Right cardiac atrium (tissue), 5 donors: ENCODE data around the gene WT1. TPM values are rescaled to one million over a fixed set of nuclear protein-coding genes. Genes with fewer than 3 reads are reported as not detected.

Source experiments
- ATAC-seq, 2 donors: fragments of 200-7000 bp; cut with Tn5 transposase; one replicate each; pipeline versions ENCODE4 v1.8.0 to v1.9.1; 2020; ENCODE audit warnings: moderate library complexity in 2 of 2, mild to moderate bottlenecking in 1 of 2
- DNase-seq, 3 donors: peaks; one replicate each; pipeline ENCODE4 v3.0.0-alpha.2; 2020
- H3K27ac ChIP-seq: one replicate; pipeline ENCODE4 v1.5.1; 2013; ENCODE audit warnings: mild to moderate bottlenecking, low read length, control low read depth, moderate library complexity
- H3K27me3 ChIP-seq: one replicate; pipeline ENCODE4 v1.6.1; 2013; ENCODE audit not compliant: control insufficient read depth, insufficient read depth
- H3K4me1 ChIP-seq: one replicate; pipeline ENCODE4 v1.6.1; 2013; ENCODE audit warnings: low read length; ENCODE audit not compliant: control insufficient read depth, insufficient read depth
- H3K4me3 ChIP-seq: one replicate; pipeline ENCODE4 v1.5.1; 2013; ENCODE audit warnings: low read length, control low read depth
- H3K9me3 ChIP-seq: one replicate; pipeline ENCODE4 v1.6.1; 2013; ENCODE audit warnings: low read length; ENCODE audit not compliant: control insufficient read depth
- WGBS: extraction: QIAGEN DNeasy Blood & Tissue Kit; methylation state at CpG from one replicate; pipeline ENCODE4 v1.1.7; 2013; 5-methylcytosine and 5-hydroxymethylcytosine counted together
- intact Hi-C, 4 donors: fragments of 100-400 bp; cut with DNase I; formaldehyde crosslinking; loops; one replicate each; pipeline versions ENCODE4 v1.11.0 to v1.14.0; 2022 to 2023
- polyA plus RNA-seq: library from polyadenylated mRNA; stranded (reverse); fragments of 200-250 nt; gene quantifications from one replicate; pipeline ENCODE4 v1.2.3, GENCODE V29; 2013
- total RNA-seq, 4 donors: library from RNA; stranded (reverse); fragmentation: NEBNext Ultra II Directional; extraction: Animal tissue kit (Norgen Biotek cat#: 25700); gene quantifications; one replicate each; pipeline ENCODE4 v1.2.1, GENCODE V29; 2021
- donor health status: healthy with polysubstance abuse.
- donor health status: DM: no; HTN: yes; CAD: no.
- donor health status: DM: no; HTN: no; CAD: no.
- donor health status: DM: no; HTN: yes; CAD: no; lungs with severe emphysema.
- donor health status: DM: yes; HTN: yes; CAD: no.

WT1 gene
- total and polyA plus RNA-seq, 5 donors, result 1.4 to 3.0 (median 2.0) TPM

DNA sequence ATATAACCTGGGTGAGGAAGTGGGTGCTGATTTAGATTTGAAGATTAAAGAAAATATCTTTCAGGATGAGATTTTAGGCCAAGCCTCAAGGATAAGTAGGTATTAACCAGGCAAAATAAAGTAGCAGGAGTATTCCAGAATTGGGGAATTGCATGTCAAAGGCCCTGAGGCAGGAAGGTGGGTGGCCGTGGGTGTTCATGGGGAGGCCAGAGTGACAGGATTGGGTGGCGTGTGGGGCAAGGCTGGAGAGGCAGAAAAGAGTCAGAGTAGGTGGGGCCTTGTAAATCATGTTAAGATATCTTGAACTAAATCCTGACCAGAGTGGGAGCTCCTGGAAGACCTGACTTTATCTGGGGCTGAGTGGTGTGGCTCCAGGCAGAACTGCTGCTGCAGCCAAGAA, 19.7 kb upstream of the WT1 start:
- no peak overlapping the region for H3K27ac ChIP-seq
- no peak overlapping the region for H3K4me3 ChIP-seq
- H3K9me3 ChIP-seq, result no peaks in the 10 kb centered on the region
- 86% methylated on average over 2 of the region's 2 CpGs for WGBS
- DNase-seq, result no peak
- peaks cover 3% of the 10 kb centered on the region for H3K27me3 ChIP-seq
- intact Hi-C loops, result no loop called here
- ATAC-seq, result no peak
- no peaks in the 10 kb centered on the region for H3K4me1 ChIP-seq

DNA sequence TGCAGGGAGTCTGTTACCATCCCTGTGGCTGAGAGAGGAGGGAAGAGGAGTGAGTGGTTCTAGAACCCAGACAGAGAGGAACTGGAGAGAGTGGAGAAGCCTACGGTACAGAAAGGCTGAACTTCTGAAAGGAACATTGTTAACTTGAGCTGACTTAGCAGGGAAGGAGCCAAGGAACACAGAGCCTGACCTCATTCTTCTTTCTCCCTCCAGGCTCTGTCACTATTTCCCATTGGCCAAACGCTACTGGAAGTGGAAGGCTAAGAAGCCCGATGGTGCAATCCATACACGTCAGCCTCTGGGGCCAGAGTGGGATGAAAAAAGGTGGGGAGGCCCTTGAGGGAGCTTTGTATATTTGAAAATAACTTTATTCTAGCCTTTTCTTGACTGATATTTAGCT, 16.5 kb upstream of the WT1 start:
- intact Hi-C loops, result no loop called here
- peak overlapping the region; percentile 93 for H3K27ac ChIP-seq

DNA sequence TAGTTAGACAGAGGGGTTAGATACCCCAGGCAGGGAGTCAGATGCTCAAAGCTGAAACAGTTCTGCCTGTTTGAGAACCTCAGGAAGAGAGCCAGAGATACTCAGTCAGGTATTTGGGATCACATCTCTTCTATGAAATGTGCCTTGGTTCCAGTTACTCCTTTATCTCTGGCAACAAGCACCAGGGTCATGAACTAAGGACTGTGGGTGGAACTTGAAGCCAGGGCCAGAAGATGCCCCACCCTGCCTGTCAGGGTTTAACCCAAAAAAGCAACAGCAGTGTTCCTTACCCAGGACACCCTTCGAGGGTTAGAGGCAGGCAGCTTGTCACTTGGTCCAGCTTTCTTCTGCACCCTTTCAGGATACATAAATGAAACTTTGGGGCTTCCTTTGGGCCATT, 15.0 kb upstream of the WT1 start:
- no peak overlapping the region for H3K27ac ChIP-seq
- WGBS, result 55% methylated on average over 1 of the region's 1 CpG
- H3K9me3 ChIP-seq, result no peaks in the 10 kb centered on the region
- ATAC-seq (peak; percentile 66 to 73), DNase-seq (no peak)
- H3K27me3 ChIP-seq, result no peaks in the 10 kb centered on the region
- intact Hi-C loops, result no loop called here
- H3K4me3 ChIP-seq, result no peak overlapping the region
- no peaks in the 10 kb centered on the region for H3K4me1 ChIP-seq

More for the DNA sequence above, 16.5 kb upstream of the WT1 start:
- 63% methylated on average over 4 of the region's 4 CpGs for WGBS
- Histone ChIP-seq H3K27me3 (peaks cover 3% of the 10 kb centered on the region), H3K4me1 (no peaks in the 10 kb centered on the region), H3K9me3 (no peaks in the 10 kb centered on the region), H3K4me3 (no peak overlapping the region)
- peak; percentile 93 to 95 for ATAC-seq
- DNase-seq, result peak; percentile 74 to 83 (median 80)

- DNase-seq (no peak), ATAC-seq (no peak)
- WGBS, result 57% methylated on average over 3 of the region's 3 CpGs
- Histone ChIP-seq H3K9me3 (no peaks in the 10 kb centered on the region), H3K4me3 (no peak overlapping the region), H3K27me3 (no peaks in the 10 kb centered on the region), H3K4me1 (no peaks in the 10 kb centered on the region), H3K27ac (no peak overlapping the region)
- intact Hi-C loops, result no loop called here
Observed at GRCh38 chr11:32448232-32448631, 12.9 kb upstream of the WT1 start.

DNA sequence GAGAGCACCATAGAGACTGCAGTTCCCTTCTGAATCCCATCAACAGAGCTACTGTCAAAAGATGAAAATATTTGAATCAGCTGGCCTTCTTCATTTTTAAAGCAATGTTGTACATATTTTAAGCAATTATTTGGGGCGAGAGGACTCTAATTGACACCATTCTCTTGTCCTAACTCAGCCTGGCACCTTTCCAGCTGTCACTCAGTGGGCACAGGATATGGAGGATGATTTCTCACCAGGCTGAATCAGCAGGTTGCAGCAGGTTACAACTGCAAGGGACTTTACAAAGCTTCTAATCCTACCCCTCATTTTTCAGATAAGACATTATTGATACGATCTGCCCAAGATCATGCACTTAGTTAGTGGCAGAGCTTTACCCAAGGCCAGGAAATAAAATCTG, 11.9 kb upstream of the WT1 start:
- 69% methylated on average over 2 of the region's 2 CpGs for WGBS
- Histone ChIP-seq H3K4me1 (no peaks in the 10 kb centered on the region), H3K4me3 (no peak overlapping the region), H3K27me3 (no peaks in the 10 kb centered on the region), H3K27ac (no peak overlapping the region), H3K9me3 (no peaks in the 10 kb centered on the region)
- no peak for DNase-seq
- intact Hi-C loops, result no loop called here
- no peak for ATAC-seq

DNA sequence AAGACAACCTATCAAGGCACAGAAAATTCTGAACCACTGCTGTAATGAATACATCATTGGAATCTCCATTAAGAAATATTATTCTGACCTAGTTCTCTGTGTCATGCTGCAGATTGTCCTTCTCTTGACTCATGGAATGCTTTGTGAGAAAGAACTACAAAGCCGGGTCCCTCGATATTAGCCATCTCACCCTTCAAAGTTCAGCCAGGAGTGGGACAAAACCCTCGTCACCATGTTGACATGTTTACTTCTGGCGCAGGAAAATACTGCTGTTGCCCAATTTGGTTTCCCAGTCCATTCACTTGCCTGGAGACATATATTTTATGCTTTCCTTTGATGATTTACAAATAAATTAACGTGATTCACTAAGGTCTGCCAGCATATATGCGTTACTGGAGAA, 10.9 kb upstream of the WT1 start:
- intact Hi-C loops, result no loop called here
- Histone ChIP-seq H3K4me1 (no peaks in the 10 kb centered on the region), H3K4me3 (no peak overlapping the region), H3K27me3 (no peaks in the 10 kb centered on the region), H3K9me3 (no peaks in the 10 kb centered on the region), H3K27ac (no peak overlapping the region)
- ATAC-seq (no peak), DNase-seq (no peak)
- WGBS, result 78% methylated on average over 6 of the region's 6 CpGs

DNA sequence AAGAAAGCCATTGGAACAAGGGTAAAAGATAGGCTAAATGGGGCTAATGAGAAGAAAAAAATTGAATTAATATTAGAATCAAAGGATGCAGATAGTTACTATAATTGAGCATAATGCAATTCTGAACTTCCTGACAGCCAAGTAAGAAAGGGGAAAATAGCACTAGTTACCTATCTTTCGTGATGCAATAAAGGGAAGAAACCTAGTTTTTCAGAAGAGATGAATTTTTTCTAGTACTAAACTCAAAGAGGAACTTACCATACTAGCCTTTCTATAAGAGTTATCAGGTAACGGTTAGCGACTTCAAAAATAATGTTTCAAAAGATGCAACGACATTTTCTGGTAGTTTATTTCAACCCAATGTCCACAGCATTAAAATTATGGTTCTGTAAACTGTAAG, 8.8 kb upstream of the WT1 start:
- intact Hi-C loops, result no loop called here
- no peaks in the 10 kb centered on the region for H3K9me3 ChIP-seq
- H3K27ac ChIP-seq, result no peak overlapping the region
- no peaks in the 10 kb centered on the region for H3K27me3 ChIP-seq
- DNase-seq (no peak), ATAC-seq (no peak)
- H3K4me1 ChIP-seq, result no peaks in the 10 kb centered on the region
- 89% methylated on average over 4 of the region's 4 CpGs for WGBS
- no peak overlapping the region for H3K4me3 ChIP-seq

DNA sequence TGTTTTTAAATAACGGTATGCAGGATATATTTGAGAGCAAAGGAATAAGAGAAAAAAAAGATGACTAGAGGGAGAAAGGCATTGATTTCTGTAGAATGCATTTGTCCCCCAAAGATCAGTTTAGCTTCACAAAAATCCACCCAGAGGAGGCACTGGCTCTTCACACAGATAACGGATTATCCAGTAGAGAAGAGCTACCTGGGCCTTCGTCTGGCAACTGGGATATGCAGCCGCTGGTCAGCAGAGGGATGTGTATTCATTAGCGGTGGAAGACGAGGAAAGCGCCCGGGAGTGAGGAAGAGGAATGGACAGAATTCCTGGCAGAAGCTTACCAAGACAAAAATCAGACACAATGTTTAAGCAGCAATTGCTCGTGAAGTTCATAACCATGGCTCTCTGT, 5.6 kb upstream of the WT1 start:
- no peak for ATAC-seq

GRCh38 chr11:32440312-32440908, 5.1 kb upstream of the WT1 start:
- Histone ChIP-seq H3K27me3 (no peaks in the 10 kb centered on the region), H3K9me3 (no peaks in the 10 kb centered on the region), H3K4me1 (no peaks in the 10 kb centered on the region), H3K4me3 (no peak overlapping the region), H3K27ac (no peak overlapping the region)
- DNase-seq (no peak), ATAC-seq (no peak)
- 47% methylated on average over 6 of the region's 6 CpGs for WGBS
- intact Hi-C loops, result no loop called here

More for the DNA sequence above, 5.6 kb upstream of the WT1 start:
- intact Hi-C loops, result no loop called here
- DNase-seq, result no peak
- no peak overlapping the region for H3K27ac ChIP-seq
- no peaks in the 10 kb centered on the region for H3K9me3 ChIP-seq
- H3K27me3 ChIP-seq, result no peaks in the 10 kb centered on the region
- no peaks in the 10 kb centered on the region for H3K4me1 ChIP-seq
- no peak overlapping the region for H3K4me3 ChIP-seq
- 51% methylated on average over 9 of the region's 9 CpGs for WGBS

- intact Hi-C loops, result loop anchor here in 2 of 4 donors (5.0 to 10.0 kb wide), 2 partner anchors 143 to 145 kb away; partner anchors contain the start of gene EIF3M (in 2 of the 2)
- H3K27me3 ChIP-seq, result no peaks in the 10 kb centered on the region
- no peak overlapping the region for H3K27ac ChIP-seq
- ATAC-seq, result no peak
- H3K4me1 ChIP-seq, result no peaks in the 10 kb centered on the region
- peak overlapping the region; percentile 2 for H3K4me3 ChIP-seq
- 43% methylated on average over 21 of the region's 21 CpGs for WGBS
- DNase-seq, result no peak
- H3K9me3 ChIP-seq, result no peaks in the 10 kb centered on the region
Observed at GRCh38 chr11:32439501-32440210, 4.3 kb upstream of the WT1 start.

GRCh38 chr11:32438866-32439489, 3.6 kb upstream of the WT1 start:
- Histone ChIP-seq H3K27ac (no peak overlapping the region), H3K4me3 (peak overlapping the region; percentile 2), H3K9me3 (no peaks in the 10 kb centered on the region), H3K4me1 (no peaks in the 10 kb centered on the region), H3K27me3 (no peaks in the 10 kb centered on the region)
- intact Hi-C loops, result loop anchor here in 2 of 4 donors (5.0 to 10.0 kb wide), 2 partner anchors 143 to 146 kb away; partner anchors contain the start of gene EIF3M (in 2 of the 2)
- 32% methylated on average over 47 of the region's 47 CpGs for WGBS
- DNase-seq (peak in 1 of 3 donors; percentile 68), ATAC-seq (no peak)
